C4-2B (cell line): ENCODE results near the gene GTSF1L.

Source experiments
- ZFX ChIP-seq: fragments of 450-650 bp; IDR thresholded peaks from 2 replicates; pipeline ENCODE4 v1.6.1; 2017
- TF ChIP-seq, protein P1 (sequence below): fragments of 450-650 bp; conservative IDR thresholded peaks from 2 replicates; pipeline ENCODE4 v1.5.1; 2017; ENCODE audit warnings: mild to moderate bottlenecking

DNA sequence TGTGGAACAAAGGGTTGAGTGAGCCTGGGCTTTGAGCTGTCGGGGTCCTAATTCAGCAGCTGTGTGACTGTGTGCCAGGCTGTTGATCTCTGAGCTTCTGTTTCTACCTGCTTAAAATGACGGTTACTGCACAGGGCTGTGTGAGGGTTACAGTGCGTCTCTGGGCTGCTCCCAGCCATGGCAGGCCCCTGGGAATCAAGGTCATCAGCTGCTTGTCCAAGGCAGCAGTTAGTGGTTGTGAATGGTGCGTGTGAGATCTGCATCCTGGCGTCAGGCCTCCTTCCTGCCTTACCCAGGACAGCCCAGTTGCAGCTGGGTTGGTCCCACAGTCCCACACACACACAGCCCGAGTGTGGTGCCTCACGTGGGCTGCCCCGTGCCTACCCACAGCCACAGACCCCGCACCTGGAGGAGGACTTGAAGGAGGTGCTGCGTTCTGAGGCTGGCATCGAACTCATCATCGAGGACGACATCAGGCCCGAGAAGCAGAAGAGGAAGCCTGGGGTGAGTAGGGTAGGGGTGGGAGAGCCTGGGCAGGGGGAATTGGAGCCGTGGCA, 15.6 kb downstream of the GTSF1L start:
- TF ChIP-seq, protein P1, sequence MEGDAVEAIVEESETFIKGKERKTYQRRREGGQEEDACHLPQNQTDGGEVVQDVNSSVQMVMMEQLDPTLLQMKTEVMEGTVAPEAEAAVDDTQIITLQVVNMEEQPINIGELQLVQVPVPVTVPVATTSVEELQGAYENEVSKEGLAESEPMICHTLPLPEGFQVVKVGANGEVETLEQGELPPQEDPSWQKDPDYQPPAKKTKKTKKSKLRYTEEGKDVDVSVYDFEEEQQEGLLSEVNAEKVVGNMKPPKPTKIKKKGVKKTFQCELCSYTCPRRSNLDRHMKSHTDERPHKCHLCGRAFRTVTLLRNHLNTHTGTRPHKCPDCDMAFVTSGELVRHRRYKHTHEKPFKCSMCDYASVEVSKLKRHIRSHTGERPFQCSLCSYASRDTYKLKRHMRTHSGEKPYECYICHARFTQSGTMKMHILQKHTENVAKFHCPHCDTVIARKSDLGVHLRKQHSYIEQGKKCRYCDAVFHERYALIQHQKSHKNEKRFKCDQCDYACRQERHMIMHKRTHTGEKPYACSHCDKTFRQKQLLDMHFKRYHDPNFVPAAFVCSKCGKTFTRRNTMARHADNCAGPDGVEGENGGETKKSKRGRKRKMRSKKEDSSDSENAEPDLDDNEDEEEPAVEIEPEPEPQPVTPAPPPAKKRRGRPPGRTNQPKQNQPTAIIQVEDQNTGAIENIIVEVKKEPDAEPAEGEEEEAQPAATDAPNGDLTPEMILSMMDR: no peak
- TF ChIP-seq ZFX: no peak
